HepG2 (cell line): Measurements from ENCODE around the gene GRK4. TPM values are rescaled to one million over a fixed set of nuclear protein-coding genes. Genes with fewer than 3 reads are reported as not detected.

Experiments used
- ATAC-seq: fragments of 200-7000 bp; cut with Tn5 transposase; 3 replicates; pipeline ENCODE4 v1.9.1; 2020; ENCODE audit warnings: mild to moderate bottlenecking, moderate library complexity
- BruUV-seq: library from RNA; stranded (reverse); fragments of 400-500 nt; replicated peaks from 2 replicates; lab custom pipeline; 2021; lab: Mats Ljungman, UMichigan
- CTCF ChIA-PET: fragments of 300-600 bp; formaldehyde crosslinking; extraction: SDS; loops from one replicate; lab custom pipeline; 2021; ENCODE audit warnings: low total read pairs, inconsistent platforms, low intra/inter-chr PET ratio; lab: Yijun Ruan, JAX
- POLR2A ChIA-PET: fragments of 350-600 bp; sonication (Branson Sonifier 250); formaldehyde crosslinking; loops from one replicate; lab custom pipeline; 2020; ENCODE audit warnings: antibody characterized with exemption, inconsistent platforms; lab: Yijun Ruan, JAX
- DNase-seq: peaks from one replicate; pipeline ENCODE4 v3.0.0-alpha.2; 2015; ENCODE audit warnings: low spot score
- FAIRE-seq: peaks from 3 replicates; lab custom pipeline; 2011; peaks lifted over from hg19 to GRCh38; lab: Jason Lieb, UNC
- H2AFZ ChIP-seq: one replicate; pipeline ENCODE4 v1.6.1; 2011; ENCODE audit warnings: low read length, inconsistent platforms
- H3K27ac ChIP-seq: fragments of 300-600 bp; 3 replicates; pipeline ENCODE4 v1.8.0; 2011; ENCODE audit warnings: mixed run types, mild to moderate bottlenecking, mixed read lengths, low read length, inconsistent platforms; ENCODE audit not compliant: insufficient read depth; ENCODE audit errors: extremely low read length
- H3K27me3 ChIP-seq, 2 experiments: fragments of 200-600 bp in 1 of 2; 2 replicates in 1 of 2; 3 replicates in 1 of 2; pipeline versions ENCODE4 v1.6.0 to v1.8.0; 2011; ENCODE audit warnings: low read length in 2 of 2, mild to moderate bottlenecking in 2 of 2, moderate library complexity in 2 of 2, inconsistent platforms in 1 of 2; ENCODE audit not compliant: insufficient read depth in 2 of 2, control insufficient read depth in 1 of 2
- H3K36me3 ChIP-seq, 2 experiments: fragments of 200-600 bp in 1 of 2; replicated peaks in 1 of 2; 2 replicates in 1 of 2; 3 replicates in 1 of 2; pipeline versions ENCODE4 v1.5.1 to v1.8.0; 2011; ENCODE audit warnings: low read length in 2 of 2, inconsistent platforms in 1 of 2; ENCODE audit not compliant: insufficient read depth in 2 of 2, control insufficient read depth in 1 of 2
- H3K4me1 ChIP-seq: 2 replicates; pipeline ENCODE4 v1.5.1; 2012; ENCODE audit warnings: low read length, inconsistent platforms; ENCODE audit not compliant: insufficient read depth
- H3K4me2 ChIP-seq: 2 replicates; pipeline ENCODE4 v1.6.0; 2011; ENCODE audit warnings: low read depth, low read length, inconsistent platforms
- H3K4me3 ChIP-seq, 3 experiments: fragments of 200-600 bp in 1 of 3; sonication (generic), shearing (Covaris generic) in 1 of 3; replicated peaks in 1 of 3; 2 replicates each; pipeline ENCODE4 v1.5.1; 2011 to 2016; ENCODE audit warnings: low read length in 3 of 3, inconsistent platforms in 2 of 3, low read depth in 2 of 3, mild to moderate bottlenecking in 2 of 3, control low read depth in 1 of 3, mixed read lengths in 1 of 3; ENCODE audit not compliant: insufficient read depth in 1 of 3
- H3K79me2 ChIP-seq: one replicate; pipeline ENCODE4 v1.6.1; 2011; ENCODE audit warnings: low read length, inconsistent platforms; ENCODE audit not compliant: insufficient read depth
- H3K9ac ChIP-seq: 2 replicates; pipeline ENCODE4 v1.6.0; 2011; ENCODE audit warnings: mild to moderate bottlenecking, low read depth, low read length, inconsistent platforms; ENCODE audit not compliant: insufficient read depth
- H3K9me3 ChIP-seq: 2 replicates; pipeline ENCODE4 v1.5.1; 2012; ENCODE audit warnings: mild to moderate bottlenecking, low read length
- H4K20me1 ChIP-seq: 2 replicates; pipeline ENCODE4 v1.6.0; 2011; ENCODE audit warnings: inconsistent platforms, mild to moderate bottlenecking, low read length, moderate library complexity; ENCODE audit not compliant: insufficient read depth
- AGO2 ChIP-seq: fragments of 200-400 bp; formaldehyde crosslinking; optimal IDR thresholded peaks from 2 replicates; pipeline ENCODE3; 2017; ENCODE audit warnings: mild to moderate bottlenecking, low read depth, low read length, moderate library complexity
- GTF2F1 ChIP-seq: fragments of 150-350 bp; IDR thresholded peaks from 2 replicates; pipeline ENCODE4 v1.6.1; 2014; ENCODE audit warnings: low read length
- HNRNPK ChIP-seq: fragments of 200-400 bp; formaldehyde crosslinking; IDR thresholded peaks from 2 replicates; pipeline ENCODE4 v1.6.1; 2018; ENCODE audit warnings: low read length, low read depth, moderate library complexity, mild to moderate bottlenecking; ENCODE audit not compliant: poor library complexity, severe bottlenecking
- RBM22 ChIP-seq: fragments of 200-400 bp; formaldehyde crosslinking; optimal IDR thresholded peaks from 2 replicates; pipeline ENCODE3; 2017; ENCODE audit warnings: mild to moderate bottlenecking, low read length, moderate library complexity
- ZEB1 ChIP-seq: IDR thresholded peaks from 2 replicates; pipeline ENCODE4 v1.6.1; 2012; ENCODE audit warnings: mild to moderate bottlenecking, low read depth, inconsistent platforms; ENCODE audit not compliant: insufficient replicate concordance
- ZNF33A ChIP-seq: sonication (generic); formaldehyde crosslinking; IDR thresholded peaks from 2 replicates; pipeline ENCODE4 v1.5.1; 2020; ENCODE audit warnings: missing genetic modification reagents, mild to moderate bottlenecking, moderate library complexity, borderline replicate concordance
- ZNF563 ChIP-seq: sonication (generic); formaldehyde crosslinking; IDR thresholded peaks from 2 replicates; pipeline ENCODE4 v1.8.0; 2022; ENCODE audit warnings: mild to moderate bottlenecking, moderate library complexity, missing genetic modification reagents
- ZNF564 ChIP-seq: sonication (generic); formaldehyde crosslinking; IDR thresholded peaks from 2 replicates; pipeline ENCODE4 v1.8.1; 2023; ENCODE audit warnings: mild to moderate bottlenecking, missing genetic modification reagents
- ZNF569 ChIP-seq: sonication (generic); formaldehyde crosslinking; IDR thresholded peaks from 2 replicates; pipeline ENCODE4 v1.5.0; 2020; ENCODE audit warnings: mild to moderate bottlenecking, missing genetic modification reagents, moderate library complexity, borderline replicate concordance
- ZNF577 ChIP-seq: sonication (generic); formaldehyde crosslinking; IDR thresholded peaks from 2 replicates; pipeline ENCODE4 v1.4.0; 2020; ENCODE audit warnings: mild to moderate bottlenecking, low read depth, missing genetic modification reagents, borderline replicate concordance
- ZSCAN12 ChIP-seq: sonication (generic); formaldehyde crosslinking; IDR thresholded peaks from 2 replicates; pipeline ENCODE4 v1.9.0; 2021; ENCODE audit warnings: mild to moderate bottlenecking, missing genetic modification reagents
- WGBS: methylation state at CpG from one replicate; pipeline ENCODE4 v1.1.6; 2017; ENCODE audit warnings: low lambda C conversion rate; 5-methylcytosine and 5-hydroxymethylcytosine counted together
- in situ Hi-C: cut with HindIII; loops from 2 replicates; pipeline ENCODE4 v1.10.0; 2017; ENCODE audit warnings: low pct_unique_long_range_greater_than_20kb; ENCODE audit not compliant: extremely low pct_ligation_motif_present
- intact Hi-C: fragments of 100-400 bp; cut with micrococcal nuclease; formaldehyde crosslinking; loops from one replicate; pipeline ENCODE4 v1.10.0; 2022; ENCODE audit not compliant: unreplicated experiment
- polyA plus RNA-seq, 8 experiments: library from polyadenylated mRNA; depleted of rRNA in 3 of 8; stranded (reverse) in 7 of 8; unstranded in 1 of 8; fragments of >200 nt; fragmentation: Illumina TruSeq in 4 of 8; extraction: Trizol in 4 of 8; gene quantifications; 2 replicates each; pipeline versions ENCODE4 v1.2.1 to v1.2.3, GENCODE V29; 2011 to 2016; ENCODE audit warnings: low read depth in 4 of 8, missing spikeins in 1 of 8, mixed read lengths in 1 of 8; ENCODE audit not compliant: insufficient read depth in 1 of 8
- total RNA-seq, 5 experiments: library from RNA; depleted of rRNA; stranded (reverse); fragments of >200 nt; fragmentation: Illumina TruSeq; extraction: Trizol; gene quantifications; 2 replicates each; pipeline ENCODE4 v1.2.3, GENCODE V29; 2016; ENCODE audit warnings: low read depth in 1 of 5

GRK4 gene
- total and polyA plus RNA-seq, 2 of the 13 experiments (the other 11 are each of a cell fraction or from before 2014, with no cell fraction given): 1.8 to 2.0 TPM

- intact Hi-C loops (no loop called here), in situ Hi-C loops (no loop called here)
- H3K4me2 ChIP-seq: no peak overlapping the region
- no peak overlapping the region for H3K9ac ChIP-seq
- H3K36me3 ChIP-seq: peaks cover 28 to 54% of the 10 kb centered on the region in 2 experiments
- no peaks in the 10 kb centered on the region for H3K79me2 ChIP-seq
- H3K4me1 ChIP-seq: peaks cover 18% of the 10 kb centered on the region
- ChIA-PET POLR2A (no interaction called here), CTCF (no interaction called here)
- 95% methylated on average over 28 of the region's 32 CpGs for WGBS
- no peak overlapping the region for H3K4me3 ChIP-seq
- no TSS peak for BruUV-seq
- TF ChIP-seq AGO2 (peak; percentile 81), ZNF33A (no peak), ZNF563 (no peak), GTF2F1 (no peak), HNRNPK (no peak), ZEB1 (no peak), RBM22 (peak; percentile 38), ZNF564 (no peak), ZNF577 (CRISPR knock-in tag) (no peak), ZSCAN12 (CRISPR knock-in tag) (no peak), ZNF569 (CRISPR knock-in tag) (no peak)
- DNase-seq: no peak
- no peaks in the 10 kb centered on the region for H4K20me1 ChIP-seq
- no peak for ATAC-seq
- no peak overlapping the region for H2AFZ ChIP-seq
- no peak for FAIRE-seq
- no peaks in the 10 kb centered on the region for H3K9me3 ChIP-seq
- H3K27ac ChIP-seq: no peak overlapping the region
- H3K27me3 ChIP-seq: no peaks in the 10 kb centered on the region
These were observed 34.9 kb upstream of the GRK4 start for GRCh38 chr4:2928242-2929176.
